ENCODE measurements around the gene KRTCAP2.
A peak's percentile ranks its signal among the peaks of the same experiment; 100 is the strongest.

Gene KRTCAP2

DNA sequence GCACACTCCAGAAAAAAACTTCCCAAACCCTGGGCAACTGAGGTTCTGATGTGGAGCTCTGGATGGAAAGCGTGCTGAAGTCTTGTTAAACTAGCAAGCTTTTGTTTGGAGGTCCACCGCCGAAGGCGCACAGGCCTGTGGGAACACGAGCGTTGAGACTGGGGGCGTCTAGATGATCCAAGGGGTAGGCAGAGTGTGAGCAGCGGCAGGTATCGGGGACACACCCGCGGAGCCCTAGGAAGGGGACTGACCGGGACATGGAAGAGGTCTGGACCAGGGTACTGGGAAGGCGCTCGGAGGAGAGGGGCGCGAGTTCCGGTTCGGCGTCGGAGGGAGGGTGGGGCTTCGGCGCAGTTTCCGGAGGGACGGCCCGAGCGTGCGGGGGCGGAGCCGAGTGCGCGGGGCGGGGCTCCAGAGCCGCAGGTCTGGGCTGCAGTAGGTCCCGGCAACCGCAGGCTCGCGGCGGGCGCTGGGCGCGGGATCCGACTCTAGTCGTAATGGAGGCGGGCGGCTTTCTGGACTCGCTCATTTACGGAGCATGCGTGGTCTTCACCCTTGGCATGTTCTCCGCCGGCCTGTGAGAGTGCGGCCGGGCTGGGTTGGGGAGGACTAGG, 37.6 kb downstream of the KRTCAP2 start, which contains the start of gene SLC50A1:
SLC50A1 (plus strand) TSS at position 438 of the 614 bp plus-strand sequence; CDS start at position 498, 60 bp downstream.
- TF ChIP-seq, protein P1, sequence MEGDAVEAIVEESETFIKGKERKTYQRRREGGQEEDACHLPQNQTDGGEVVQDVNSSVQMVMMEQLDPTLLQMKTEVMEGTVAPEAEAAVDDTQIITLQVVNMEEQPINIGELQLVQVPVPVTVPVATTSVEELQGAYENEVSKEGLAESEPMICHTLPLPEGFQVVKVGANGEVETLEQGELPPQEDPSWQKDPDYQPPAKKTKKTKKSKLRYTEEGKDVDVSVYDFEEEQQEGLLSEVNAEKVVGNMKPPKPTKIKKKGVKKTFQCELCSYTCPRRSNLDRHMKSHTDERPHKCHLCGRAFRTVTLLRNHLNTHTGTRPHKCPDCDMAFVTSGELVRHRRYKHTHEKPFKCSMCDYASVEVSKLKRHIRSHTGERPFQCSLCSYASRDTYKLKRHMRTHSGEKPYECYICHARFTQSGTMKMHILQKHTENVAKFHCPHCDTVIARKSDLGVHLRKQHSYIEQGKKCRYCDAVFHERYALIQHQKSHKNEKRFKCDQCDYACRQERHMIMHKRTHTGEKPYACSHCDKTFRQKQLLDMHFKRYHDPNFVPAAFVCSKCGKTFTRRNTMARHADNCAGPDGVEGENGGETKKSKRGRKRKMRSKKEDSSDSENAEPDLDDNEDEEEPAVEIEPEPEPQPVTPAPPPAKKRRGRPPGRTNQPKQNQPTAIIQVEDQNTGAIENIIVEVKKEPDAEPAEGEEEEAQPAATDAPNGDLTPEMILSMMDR (IDR thresholded peaks at IDR 0.05): peak; percentile 35; the same call in 1 of the 2 replicates
- TF ChIP-seq ZFX (IDR thresholded peaks at IDR 0.05; ENCODE audit: borderline replicate concordance): no peak
- H3K27ac ChIP-seq: peak within 1 kb of the TSS; percentile 99

DNA sequence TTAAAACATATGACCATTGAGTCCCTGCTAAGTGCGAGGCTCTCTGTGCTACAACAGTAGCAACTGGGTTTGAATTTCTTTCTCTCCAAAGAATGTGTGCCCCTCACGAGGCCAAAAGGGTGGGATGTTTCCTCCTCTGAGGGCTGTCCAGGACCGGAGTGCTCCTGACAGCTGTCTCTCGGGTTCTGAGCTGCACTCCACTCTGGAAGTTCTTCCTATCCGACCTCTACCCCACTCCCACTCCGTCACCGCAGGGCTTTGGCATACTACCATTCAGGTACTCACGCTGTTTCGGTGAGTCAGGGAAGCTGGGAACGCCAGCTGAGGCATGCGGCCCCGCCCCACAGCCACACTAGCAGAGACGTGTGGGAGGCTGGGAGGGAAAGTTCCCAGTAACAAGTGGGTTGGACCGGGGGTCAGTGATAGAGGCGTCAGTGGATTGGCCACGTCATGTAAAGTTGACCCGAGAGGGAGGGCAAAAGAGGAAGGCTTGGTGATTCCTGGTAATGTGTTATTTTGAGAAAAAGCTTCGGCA, 38.2 kb downstream of the KRTCAP2 start:
- peak overlapping the region; percentile 99 for H3K27ac ChIP-seq

DNA sequence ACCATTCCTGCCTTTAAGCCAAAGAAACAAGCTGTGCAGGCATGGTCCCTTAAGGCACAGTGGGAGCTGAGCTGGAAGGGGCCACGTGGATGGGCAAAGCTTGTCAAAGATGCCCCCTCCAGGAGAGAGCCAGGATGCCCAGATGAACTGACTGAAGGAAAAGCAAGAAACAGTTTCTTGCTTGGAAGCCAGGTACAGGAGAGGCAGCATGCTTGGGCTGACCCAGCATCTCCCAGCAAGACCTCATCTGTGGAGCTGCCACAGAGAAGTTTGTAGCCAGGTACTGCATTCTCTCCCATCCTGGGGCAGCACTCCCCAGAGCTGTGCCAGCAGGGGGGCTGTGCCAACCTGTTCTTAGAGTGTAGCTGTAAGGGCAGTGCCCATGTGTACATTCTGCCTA, 38.8 kb downstream of the KRTCAP2 start:
- peak overlapping the region; percentile 99 for H3K27ac ChIP-seq
- TF ChIP-seq ZFX (IDR thresholded peaks at IDR 0.05; ENCODE audit: borderline replicate concordance): no peak
- TF ChIP-seq, protein P1 (IDR thresholded peaks at IDR 0.05): no peak

More for the DNA sequence above, 38.2 kb downstream of the KRTCAP2 start:
- no peak for TF ChIP-seq ZFX (IDR thresholded peaks at IDR 0.05; ENCODE audit: borderline replicate concordance)
- TF ChIP-seq, protein P1 (IDR thresholded peaks at IDR 0.05): no peak

DNA sequence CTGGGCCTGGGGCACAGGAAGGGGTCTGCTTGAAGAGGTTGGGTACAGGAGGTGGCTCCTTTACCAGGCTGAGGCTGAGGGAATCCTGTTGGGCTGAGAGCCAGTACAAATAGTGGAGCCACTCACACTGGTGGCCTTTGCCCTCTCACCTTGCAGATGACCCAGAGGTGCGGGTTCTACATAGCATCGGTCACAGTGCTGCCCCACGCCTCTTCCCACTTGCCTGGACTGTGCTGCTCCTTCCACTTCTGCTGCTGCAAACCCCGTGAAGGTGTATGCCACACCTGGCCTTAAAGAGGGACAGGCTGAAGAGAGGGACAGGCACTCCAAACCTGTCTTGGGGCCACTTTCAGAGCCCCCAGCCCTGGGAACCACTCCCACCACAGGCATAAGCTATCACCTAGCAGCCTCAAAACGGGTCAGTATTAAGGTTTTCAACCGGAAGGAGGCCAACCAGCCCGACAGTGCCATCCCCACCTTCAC, 39.3 kb downstream of the KRTCAP2 start:
- peak overlapping the region; percentile 99 for H3K27ac ChIP-seq
- TF ChIP-seq, protein P1 (IDR thresholded peaks at IDR 0.05): no peak
- no peak for TF ChIP-seq ZFX (IDR thresholded peaks at IDR 0.05; ENCODE audit: borderline replicate concordance)

DNA sequence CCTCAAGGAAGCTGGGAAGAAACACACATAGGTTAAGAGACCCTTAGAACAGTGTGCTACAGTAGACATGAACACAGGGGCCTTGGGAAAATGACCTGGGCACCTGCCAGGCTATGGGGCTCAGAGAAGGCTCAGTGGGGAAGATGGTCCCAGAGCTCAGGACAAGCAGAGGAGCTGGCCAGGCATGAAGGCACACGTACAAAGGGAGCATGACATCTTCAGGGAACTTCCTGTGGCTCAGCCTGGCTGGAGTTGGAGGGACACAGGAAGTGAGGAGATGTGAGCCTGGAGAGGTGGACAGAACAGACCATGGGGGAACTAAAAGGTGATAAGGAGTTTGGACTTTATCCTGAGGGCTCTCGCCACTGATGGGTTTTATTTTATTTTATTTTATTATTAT, 41.2 kb downstream of the KRTCAP2 start:
- TF ChIP-seq ZFX (IDR thresholded peaks at IDR 0.05; ENCODE audit: borderline replicate concordance): no peak

DNA sequence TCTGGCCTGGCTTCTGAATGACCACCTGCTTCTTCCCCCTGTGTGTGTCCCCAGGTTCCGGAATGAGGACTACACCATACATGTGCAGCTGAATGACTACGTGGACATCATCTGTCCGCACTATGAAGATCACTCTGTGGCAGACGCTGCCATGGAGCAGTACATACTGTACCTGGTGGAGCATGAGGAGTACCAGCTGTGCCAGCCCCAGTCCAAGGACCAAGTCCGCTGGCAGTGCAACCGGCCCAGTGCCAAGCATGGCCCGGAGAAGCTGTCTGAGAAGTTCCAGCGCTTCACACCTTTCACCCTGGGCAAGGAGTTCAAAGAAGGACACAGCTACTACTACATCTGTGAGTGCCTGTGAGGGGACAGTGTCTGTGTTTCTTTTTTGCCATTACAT, 41.8 kb downstream of the KRTCAP2 start:
- TF ChIP-seq, protein P1 (IDR thresholded peaks at IDR 0.05): no peak
- no peak for TF ChIP-seq ZFX (IDR thresholded peaks at IDR 0.05; ENCODE audit: borderline replicate concordance)
- H3K27ac ChIP-seq: peak overlapping the region; percentile 99

More for the DNA sequence above, 41.2 kb downstream of the KRTCAP2 start:
- H3K27ac ChIP-seq: peak overlapping the region; percentile 99

DNA sequence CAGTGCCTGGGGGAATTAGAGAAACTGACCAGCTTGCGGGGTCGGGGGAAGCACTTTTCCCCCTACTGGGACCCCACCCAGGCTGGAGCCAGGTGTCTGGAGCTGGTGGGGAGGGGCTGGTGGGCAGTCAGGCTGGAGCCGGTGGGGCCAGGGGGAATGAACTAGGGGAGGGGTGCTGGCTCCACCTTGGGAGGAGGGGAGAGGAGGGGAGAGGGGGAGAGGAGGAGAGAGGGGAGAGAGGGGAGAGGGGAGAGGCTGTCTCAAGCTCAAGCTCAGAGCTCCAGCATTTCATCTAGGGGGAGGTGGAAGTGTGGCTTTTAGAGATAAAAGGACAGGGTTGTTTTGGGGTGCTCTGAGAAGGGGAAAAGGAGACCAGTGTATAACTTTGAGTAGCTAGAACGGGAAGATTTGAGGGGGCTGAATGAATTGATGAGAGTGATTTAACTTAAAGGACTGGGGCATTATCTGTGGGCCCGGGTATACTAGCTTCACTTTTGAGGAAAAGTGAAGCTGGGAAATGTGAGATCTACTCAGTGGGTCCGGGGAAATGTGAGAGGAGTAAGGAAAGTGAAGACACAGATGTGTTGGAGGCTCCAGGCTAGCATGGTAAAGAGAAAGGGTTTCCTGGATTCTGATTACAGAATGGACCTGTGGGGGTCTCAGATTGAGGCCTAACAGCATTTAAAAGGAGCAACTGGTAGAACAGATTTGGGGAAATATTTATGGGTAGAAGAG, 42.7 kb downstream of the KRTCAP2 start:
- TF ChIP-seq ZFX (IDR thresholded peaks at IDR 0.05; ENCODE audit: borderline replicate concordance): no peak
- TF ChIP-seq, protein P1 (IDR thresholded peaks at IDR 0.05): no peak
- H3K27ac ChIP-seq: peak overlapping the region; percentile 99

Measured in 22Rv1 (cell line).